ENCODE measurements around the gene TECPR2.

- TF ChIP-seq CTCF (IDR thresholded peaks at IDR 0.05) (no peak), POLR2A (IDR thresholded peaks at IDR 0.05) (no peak)
Observed at GRCh38 chr14:102440392-102440791, 77.7 kb downstream of the TECPR2 start.
